22Rv1 (cell line): ENCODE data around the gene SARNP.

Experiments
- ZFX ChIP-seq: fragments of 450-650 bp; IDR thresholded peaks from 2 replicates; pipeline ENCODE4 v1.6.1; 2017; ENCODE audit warnings: antibody characterized with exemption, borderline replicate concordance
- TF ChIP-seq, protein P1 (sequence below): fragments of 450-650 bp; IDR thresholded peaks from 2 replicates; pipeline ENCODE4 v1.5.1; 2017; ENCODE audit warnings: mild to moderate bottlenecking

DNA sequence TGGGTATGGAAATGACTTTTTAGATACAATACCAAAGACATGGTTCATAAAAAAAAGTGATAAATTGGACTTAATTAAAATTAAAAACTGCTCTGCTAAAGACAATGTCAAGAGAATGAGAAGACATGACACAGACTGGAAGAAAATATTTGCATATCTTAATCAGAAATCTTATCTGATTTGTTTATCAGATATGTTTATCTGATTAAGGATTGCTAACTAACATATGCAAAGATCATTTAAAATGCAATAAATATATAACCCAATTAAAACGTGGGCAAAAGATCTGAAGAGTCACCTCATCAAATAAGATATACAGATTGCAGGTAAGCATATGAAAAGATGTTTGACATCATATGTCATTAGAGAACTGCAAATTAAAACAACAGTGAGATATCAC is 35.2 kb upstream of the SARNP start:
- TF ChIP-seq, protein P1, sequence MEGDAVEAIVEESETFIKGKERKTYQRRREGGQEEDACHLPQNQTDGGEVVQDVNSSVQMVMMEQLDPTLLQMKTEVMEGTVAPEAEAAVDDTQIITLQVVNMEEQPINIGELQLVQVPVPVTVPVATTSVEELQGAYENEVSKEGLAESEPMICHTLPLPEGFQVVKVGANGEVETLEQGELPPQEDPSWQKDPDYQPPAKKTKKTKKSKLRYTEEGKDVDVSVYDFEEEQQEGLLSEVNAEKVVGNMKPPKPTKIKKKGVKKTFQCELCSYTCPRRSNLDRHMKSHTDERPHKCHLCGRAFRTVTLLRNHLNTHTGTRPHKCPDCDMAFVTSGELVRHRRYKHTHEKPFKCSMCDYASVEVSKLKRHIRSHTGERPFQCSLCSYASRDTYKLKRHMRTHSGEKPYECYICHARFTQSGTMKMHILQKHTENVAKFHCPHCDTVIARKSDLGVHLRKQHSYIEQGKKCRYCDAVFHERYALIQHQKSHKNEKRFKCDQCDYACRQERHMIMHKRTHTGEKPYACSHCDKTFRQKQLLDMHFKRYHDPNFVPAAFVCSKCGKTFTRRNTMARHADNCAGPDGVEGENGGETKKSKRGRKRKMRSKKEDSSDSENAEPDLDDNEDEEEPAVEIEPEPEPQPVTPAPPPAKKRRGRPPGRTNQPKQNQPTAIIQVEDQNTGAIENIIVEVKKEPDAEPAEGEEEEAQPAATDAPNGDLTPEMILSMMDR = no peak
- no peak for TF ChIP-seq ZFX
